ENCODE results near the gene FBRSL1. TPM values are rescaled to one million over a fixed set of nuclear protein-coding genes. Genes with fewer than 3 reads are reported as not detected.

Gene FBRSL1
- total and polyA plus RNA-seq, 2 donors (not counting 1 experiment from before 2014, with no cell fraction given): 62.6 to 112 TPM

DNA sequence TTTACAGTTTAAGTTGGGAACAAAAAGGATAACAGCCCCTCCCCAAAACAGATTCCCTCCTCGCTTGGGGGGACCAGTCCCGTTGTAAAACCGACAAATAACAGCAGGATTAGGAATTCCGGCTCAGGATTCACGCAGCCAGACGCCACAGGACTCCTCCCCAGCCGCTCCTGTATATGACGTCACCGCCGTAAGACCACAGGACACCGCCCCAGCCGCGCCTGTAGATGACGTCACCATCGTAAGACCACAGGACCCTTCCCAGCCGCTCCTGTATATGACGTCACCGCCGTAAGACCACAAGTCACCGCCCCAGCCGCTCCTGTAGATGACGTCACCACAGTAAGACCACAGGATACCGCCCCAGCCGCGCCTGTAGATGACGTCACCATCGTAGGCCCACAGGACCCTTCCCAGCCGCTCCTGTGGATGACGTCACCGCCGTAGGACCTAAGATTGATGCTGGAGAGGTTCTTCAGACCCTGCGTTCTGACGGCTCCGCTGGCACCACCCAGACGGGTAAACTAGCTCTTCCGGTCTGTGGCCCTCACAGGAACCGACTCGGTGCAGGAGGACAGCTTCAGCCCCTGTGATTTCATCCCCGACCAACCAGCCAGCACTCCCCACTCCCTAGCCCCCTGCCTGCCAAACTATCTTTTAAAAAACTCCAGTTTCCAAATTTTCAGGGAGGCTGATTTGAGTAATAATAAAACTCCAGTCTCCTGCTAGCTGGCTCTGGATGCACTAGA is 43.9 kb upstream of the FBRSL1 start:
- peak overlapping the region; percentile 83 for H3K4me3 Mint-ChIP-seq

More for the DNA sequence above, 43.9 kb upstream of the FBRSL1 start:
- no peaks in the 10 kb centered on the region for H3K27me3 Mint-ChIP-seq
- no peak for TF ChIP-seq EZH2 (IDR thresholded peaks at IDR 0.05; ENCODE audit: borderline replicate concordance, insufficient read depth, low read depth, low read length, poor library complexity, severe bottlenecking)
- TF ChIP-seq, protein P1, sequence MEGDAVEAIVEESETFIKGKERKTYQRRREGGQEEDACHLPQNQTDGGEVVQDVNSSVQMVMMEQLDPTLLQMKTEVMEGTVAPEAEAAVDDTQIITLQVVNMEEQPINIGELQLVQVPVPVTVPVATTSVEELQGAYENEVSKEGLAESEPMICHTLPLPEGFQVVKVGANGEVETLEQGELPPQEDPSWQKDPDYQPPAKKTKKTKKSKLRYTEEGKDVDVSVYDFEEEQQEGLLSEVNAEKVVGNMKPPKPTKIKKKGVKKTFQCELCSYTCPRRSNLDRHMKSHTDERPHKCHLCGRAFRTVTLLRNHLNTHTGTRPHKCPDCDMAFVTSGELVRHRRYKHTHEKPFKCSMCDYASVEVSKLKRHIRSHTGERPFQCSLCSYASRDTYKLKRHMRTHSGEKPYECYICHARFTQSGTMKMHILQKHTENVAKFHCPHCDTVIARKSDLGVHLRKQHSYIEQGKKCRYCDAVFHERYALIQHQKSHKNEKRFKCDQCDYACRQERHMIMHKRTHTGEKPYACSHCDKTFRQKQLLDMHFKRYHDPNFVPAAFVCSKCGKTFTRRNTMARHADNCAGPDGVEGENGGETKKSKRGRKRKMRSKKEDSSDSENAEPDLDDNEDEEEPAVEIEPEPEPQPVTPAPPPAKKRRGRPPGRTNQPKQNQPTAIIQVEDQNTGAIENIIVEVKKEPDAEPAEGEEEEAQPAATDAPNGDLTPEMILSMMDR (IDR thresholded peaks at IDR 0.05): no peak
- peaks cover 0 to 2% of the 10 kb centered on the region in 2 experiments for H3K36me3 ChIP-seq (replicated peaks in 1 of 2; ENCODE audit: control extremely low read depth in 1 of 2, control insufficient read depth in 1 of 2, extremely low read depth in 1 of 2, insufficient read depth in 2 of 2, low read length in 1 of 2)
- CTCF ChIA-PET: interaction anchor here (0.5 to 1.6 kb wide), 3 partner anchors 15 to 79 kb away, joined by 3 read pairs; no protein-coding TSS in a partner anchor
- POLR2A ChIA-PET: no interaction called here
- intact Hi-C loops (cut with micrococcal nuclease): loop anchor here (5.0 kb wide), 1 partner anchor 41 kb away; no protein-coding TSS in a partner anchor
- WGBS (ENCODE audit: insufficient coverage): 87% methylated on average over 39 of the region's 39 CpGs
- peaks cover 10% of the 10 kb centered on the region for H3K79me2 ChIP-seq (ENCODE audit: control insufficient read depth, insufficient read depth, low read length)
- H3K9ac ChIP-seq (ENCODE audit: low read length): peak overlapping the region; percentile 63
- peak overlapping the region; percentile 99 for H3K27ac Mint-ChIP-seq
- H3K27ac ChIP-seq (ENCODE audit: low read length in 2 of 2): peak overlapping the region; percentile 96
- no peaks in the 10 kb centered on the region for H4K20me1 ChIP-seq (ENCODE audit: control insufficient read depth, insufficient read depth, low read length, poor library complexity, severe bottlenecking)
- peaks cover 59 to 87% of the 10 kb centered on the region in 2 donors for H3K4me1 ChIP-seq (ENCODE audit: control insufficient read depth in 2 of 2, insufficient read depth in 2 of 2, low read length in 2 of 2)
- no peaks in the 10 kb centered on the region for H3K27me3 ChIP-seq (replicated peaks in 1 of 4; ENCODE audit: control extremely low read depth in 1 of 4, control insufficient read depth in 3 of 4, insufficient read depth in 4 of 4, low read length in 3 of 4)
- peak; percentile 6 for ATAC-seq (ENCODE audit: low read depth)
- H3K9me3 ChIP-seq (ENCODE audit: control extremely low read depth in 1 of 3, control insufficient read depth in 2 of 3, insufficient read depth in 1 of 3, low read length in 2 of 3): peaks cover 0 to 7% (median 0%) of the 10 kb centered on the region in 3 donors
- H2AFZ ChIP-seq (ENCODE audit: insufficient read depth, low read depth, low read length, poor library complexity, severe bottlenecking): peak overlapping the region; percentile 76
- H3K9me3 Mint-ChIP-seq (ENCODE audit: insufficient read depth): no peaks in the 10 kb centered on the region
- DNase-seq: peak; percentile 81
- H3K4me3 ChIP-seq (ENCODE audit: control extremely low read depth in 1 of 5, extremely low read depth in 1 of 5, insufficient read depth in 1 of 5, low read depth in 2 of 5, low read length in 4 of 5): peak overlapping the region; percentile 2 to 46 (median 42)
- peak overlapping the region; percentile 73 for H3K4me2 ChIP-seq (replicated peaks; ENCODE audit: low read depth, low read length, poor library complexity, severe bottlenecking)
- peaks cover 54% of the 10 kb centered on the region for H3K4me1 Mint-ChIP-seq
